ENCODE data around the gene ATP5ME. TPM values are rescaled to one million over a fixed set of nuclear protein-coding genes. Genes with fewer than 3 reads are reported as not detected.

Gene ATP5ME
- total RNA-seq, 1 experiment from 2014 or later, result 355 TPM

DNA sequence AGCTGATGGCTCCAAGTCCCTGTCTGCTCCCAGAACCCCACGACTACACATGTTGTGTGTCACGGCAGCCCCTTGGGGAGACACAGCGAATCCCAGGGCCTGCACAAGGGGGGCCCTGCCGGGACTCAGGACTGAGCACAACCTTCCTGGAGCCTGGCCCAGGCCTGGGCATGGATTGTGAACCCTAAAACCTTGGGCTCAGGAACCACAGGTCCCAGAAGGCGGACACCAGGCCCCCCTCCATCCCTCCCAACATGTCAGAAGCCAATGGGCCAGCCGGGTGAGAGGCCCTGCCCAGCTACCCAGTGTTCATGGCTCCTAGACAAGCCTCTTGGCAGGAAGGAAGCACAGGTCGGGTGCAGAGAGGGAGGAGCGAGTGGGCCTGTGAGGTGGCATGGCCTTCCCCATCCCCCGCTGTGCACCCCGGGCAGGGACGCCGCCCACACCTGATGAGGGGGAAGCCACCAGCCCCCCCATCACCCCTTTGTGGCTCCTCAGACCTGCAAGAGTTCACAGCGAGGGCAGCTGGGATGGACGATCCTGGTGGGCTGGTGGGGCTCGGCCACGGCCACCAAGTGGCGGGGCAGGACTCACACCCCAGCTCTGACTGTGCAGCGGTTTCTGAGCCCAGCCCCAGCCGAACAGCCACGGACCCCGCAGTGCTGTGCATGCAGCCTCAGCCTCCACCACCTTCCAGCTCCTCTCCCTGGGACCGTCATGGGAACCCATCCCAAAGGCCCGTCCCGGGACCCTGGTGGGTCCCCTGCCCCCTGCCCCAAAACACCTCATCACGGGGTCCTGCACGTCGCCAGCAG, 45.0 kb downstream of the ATP5ME start:
- BruUV-seq (replicated peaks), result no TSS peak
- H3K4me3 Mint-ChIP-seq (ENCODE audit: unreplicated experiment), result no peak overlapping the region
- CTCF ChIA-PET, result no interaction called here
- intact Hi-C loops (cut with micrococcal nuclease), result no loop called here
- H3K36me3 Mint-ChIP-seq (ENCODE audit: insufficient read depth, unreplicated experiment), result no peaks in the 10 kb centered on the region
- TF ChIP-seq, protein P1, sequence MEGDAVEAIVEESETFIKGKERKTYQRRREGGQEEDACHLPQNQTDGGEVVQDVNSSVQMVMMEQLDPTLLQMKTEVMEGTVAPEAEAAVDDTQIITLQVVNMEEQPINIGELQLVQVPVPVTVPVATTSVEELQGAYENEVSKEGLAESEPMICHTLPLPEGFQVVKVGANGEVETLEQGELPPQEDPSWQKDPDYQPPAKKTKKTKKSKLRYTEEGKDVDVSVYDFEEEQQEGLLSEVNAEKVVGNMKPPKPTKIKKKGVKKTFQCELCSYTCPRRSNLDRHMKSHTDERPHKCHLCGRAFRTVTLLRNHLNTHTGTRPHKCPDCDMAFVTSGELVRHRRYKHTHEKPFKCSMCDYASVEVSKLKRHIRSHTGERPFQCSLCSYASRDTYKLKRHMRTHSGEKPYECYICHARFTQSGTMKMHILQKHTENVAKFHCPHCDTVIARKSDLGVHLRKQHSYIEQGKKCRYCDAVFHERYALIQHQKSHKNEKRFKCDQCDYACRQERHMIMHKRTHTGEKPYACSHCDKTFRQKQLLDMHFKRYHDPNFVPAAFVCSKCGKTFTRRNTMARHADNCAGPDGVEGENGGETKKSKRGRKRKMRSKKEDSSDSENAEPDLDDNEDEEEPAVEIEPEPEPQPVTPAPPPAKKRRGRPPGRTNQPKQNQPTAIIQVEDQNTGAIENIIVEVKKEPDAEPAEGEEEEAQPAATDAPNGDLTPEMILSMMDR (IDR thresholded peaks at IDR 0.05; ENCODE audit: unreplicated experiment), result no peak
- DNase-seq (ENCODE audit: unreplicated experiment), result no peak
- peaks cover 25% of the 10 kb centered on the region for H3K27me3 Mint-ChIP-seq (ENCODE audit: insufficient read depth, unreplicated experiment)
- POLR2A ChIA-PET, result interaction anchor here (0.6 kb wide), 1 partner anchor 64 kb away, joined by 3 read pairs; no protein-coding TSS in a partner anchor
- no peaks in the 10 kb centered on the region for H3K9me3 Mint-ChIP-seq (ENCODE audit: unreplicated experiment)
- no peak overlapping the region for H3K27ac Mint-ChIP-seq (ENCODE audit: low read depth, unreplicated experiment)
- no peaks in the 10 kb centered on the region for H3K4me1 Mint-ChIP-seq (ENCODE audit: insufficient read depth, unreplicated experiment)

DNA sequence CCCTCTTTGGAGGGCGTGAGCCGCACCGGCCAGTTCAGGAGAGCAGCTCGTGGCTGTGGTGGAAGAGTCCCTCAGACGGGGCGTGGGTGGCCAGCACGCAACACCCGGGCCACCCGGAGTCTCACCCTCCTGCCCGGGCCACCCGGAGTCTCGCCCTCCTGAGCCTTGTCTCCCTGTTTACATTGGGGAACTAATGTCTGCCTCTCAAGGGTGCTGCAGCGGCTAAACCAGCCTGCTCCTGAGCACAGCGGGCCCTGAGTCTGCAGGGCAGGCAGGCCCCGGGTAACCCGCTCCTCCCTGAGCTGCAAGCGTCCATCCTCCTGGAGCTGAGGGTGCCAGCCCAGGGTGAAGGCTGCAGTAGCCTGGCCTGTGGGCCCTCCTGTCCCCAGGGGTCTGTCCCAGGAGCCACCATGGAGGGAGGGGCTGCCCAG, 45.8 kb downstream of the ATP5ME start:
- DNase-seq (ENCODE audit: unreplicated experiment), result no peak
- BruUV-seq (replicated peaks), result no TSS peak
- no peaks in the 10 kb centered on the region for H3K36me3 Mint-ChIP-seq (ENCODE audit: insufficient read depth, unreplicated experiment)
- H3K9me3 Mint-ChIP-seq (ENCODE audit: unreplicated experiment), result no peaks in the 10 kb centered on the region
- H3K27ac Mint-ChIP-seq (ENCODE audit: low read depth, unreplicated experiment), result no peak overlapping the region
- no peak overlapping the region for H3K4me3 Mint-ChIP-seq (ENCODE audit: unreplicated experiment)
- CTCF ChIA-PET, result no interaction called here
- POLR2A ChIA-PET, result no interaction called here
- TF ChIP-seq, protein P1 (IDR thresholded peaks at IDR 0.05; ENCODE audit: unreplicated experiment), result no peak
- intact Hi-C loops (cut with micrococcal nuclease), result no loop called here
- peaks cover 25% of the 10 kb centered on the region for H3K27me3 Mint-ChIP-seq (ENCODE audit: insufficient read depth, unreplicated experiment)
- no peaks in the 10 kb centered on the region for H3K4me1 Mint-ChIP-seq (ENCODE audit: insufficient read depth, unreplicated experiment)

DNA sequence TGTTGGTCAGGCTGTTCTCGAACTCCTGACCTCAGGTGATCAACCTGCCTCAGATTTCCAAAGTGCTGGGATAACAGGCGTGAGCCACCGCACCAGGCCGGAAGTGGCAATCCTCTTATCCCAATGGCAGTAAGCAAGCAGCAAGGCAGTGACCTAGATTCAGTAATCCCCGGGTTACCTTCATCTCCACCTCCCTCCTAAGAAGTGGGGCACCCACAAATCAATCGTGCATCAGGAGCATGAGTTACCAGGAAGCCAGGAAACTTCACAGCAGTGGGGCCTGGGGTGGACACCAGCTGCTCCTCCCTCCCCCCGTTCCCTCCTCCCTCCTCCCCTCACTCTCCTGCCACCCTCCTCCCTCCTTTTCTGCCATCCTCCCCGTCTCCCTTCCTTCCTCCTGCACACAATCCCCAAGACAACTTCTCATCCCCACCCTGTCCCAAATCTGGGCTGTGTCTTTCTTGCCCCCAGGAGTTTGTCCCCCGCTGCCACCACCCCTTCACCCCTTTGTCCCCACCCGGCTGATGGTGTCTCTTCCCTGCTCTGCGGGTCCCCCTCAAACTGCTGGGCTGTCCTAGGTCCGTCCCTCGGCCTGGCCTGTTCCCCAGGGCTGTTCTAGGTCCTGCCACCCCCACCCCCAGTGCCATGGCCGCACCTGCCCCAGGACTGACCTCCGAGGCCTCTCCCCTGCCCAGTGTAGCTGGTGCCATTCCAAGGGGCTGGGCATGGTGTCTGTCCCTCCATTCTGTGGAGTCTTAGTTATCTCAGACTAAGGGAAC, 46.5 kb downstream of the ATP5ME start:
- no peaks in the 10 kb centered on the region for H3K36me3 Mint-ChIP-seq (ENCODE audit: insufficient read depth, unreplicated experiment)

More for the DNA sequence above, 46.5 kb downstream of the ATP5ME start:
- no peak overlapping the region for H3K4me3 Mint-ChIP-seq (ENCODE audit: unreplicated experiment)
- no peak for DNase-seq (ENCODE audit: unreplicated experiment)
- TF ChIP-seq, protein P1 (IDR thresholded peaks at IDR 0.05; ENCODE audit: unreplicated experiment), result no peak
- H3K27me3 Mint-ChIP-seq (ENCODE audit: insufficient read depth, unreplicated experiment), result peaks cover 25% of the 10 kb centered on the region
- H3K4me1 Mint-ChIP-seq (ENCODE audit: insufficient read depth, unreplicated experiment), result no peaks in the 10 kb centered on the region
- BruUV-seq (replicated peaks), result no TSS peak
- no peaks in the 10 kb centered on the region for H3K9me3 Mint-ChIP-seq (ENCODE audit: unreplicated experiment)
- POLR2A ChIA-PET, result no interaction called here
- H3K27ac Mint-ChIP-seq (ENCODE audit: low read depth, unreplicated experiment), result no peak overlapping the region
- intact Hi-C loops (cut with micrococcal nuclease), result no loop called here
- CTCF ChIA-PET, result no interaction called here
